HG03139 (cell line): ENCODE measurements around the gene FASN.

Experiments used
- ATAC-seq: cut with Tn5 transposase; IDR thresholded peaks from one replicate; pipeline ENCODE4 v1.9.1; 2021; ENCODE audit not compliant: unreplicated experiment

Gene FASN

GRCh38 chr17:82118168-82118814 lies 20.3 kb upstream of the FASN start:
- ATAC-seq: no peak

- ATAC-seq: no peak
Measured at GRCh38 chr17:82117139-82118090, 19.4 kb upstream of the FASN start.

- no peak for ATAC-seq
Measured at GRCh38 chr17:82116246-82116645, 18.2 kb upstream of the FASN start.

- ATAC-seq: no peak
Measured at GRCh38 chr17:82114872-82115271, 16.8 kb upstream of the FASN start.

- ATAC-seq: no peak
Measured at GRCh38 chr17:82114447-82114846, 16.4 kb upstream of the FASN start.

- ATAC-seq: no peak
Measured at GRCh38 chr17:82113941-82114340, 15.9 kb upstream of the FASN start.

- no peak for ATAC-seq
Measured at GRCh38 chr17:82113422-82113821, 15.4 kb upstream of the FASN start.

- no peak for ATAC-seq
Measured at GRCh38 chr17:82112914-82113311, 14.9 kb upstream of the FASN start.

GRCh38 chr17:82112181-82112913 lies 14.3 kb upstream of the FASN start:
- no peak for ATAC-seq

- ATAC-seq: no peak
Measured at GRCh38 chr17:82110298-82110697, 12.3 kb upstream of the FASN start.

- ATAC-seq: no peak
Measured at GRCh38 chr17:82108961-82109475, 11.0 kb upstream of the FASN start.

GRCh38 chr17:82108496-82108945 lies 10.5 kb upstream of the FASN start:
- ATAC-seq: no peak

GRCh38 chr17:82108038-82108437 lies 10.0 kb upstream of the FASN start:
- ATAC-seq: no peak

GRCh38 chr17:82107341-82107860 lies 9.4 kb upstream of the FASN start:
- no peak for ATAC-seq

GRCh38 chr17:82106688-82107305 lies 8.8 kb upstream of the FASN start:
- ATAC-seq: no peak

GRCh38 chr17:82105882-82106687 lies 8.0 kb upstream of the FASN start:
- ATAC-seq: peak; percentile 47

- ATAC-seq: no peak
Measured at GRCh38 chr17:82105417-82105881, 7.4 kb upstream of the FASN start.

GRCh38 chr17:82104797-82105416 lies 6.9 kb upstream of the FASN start:
- no peak for ATAC-seq
